H1 (cell line): ENCODE data around the gene SCAF11. TPM values are rescaled to one million over a fixed set of nuclear protein-coding genes. Genes with fewer than 3 reads are reported as not detected.

Source experiments
- CTBP2 ChIP-seq: IDR thresholded peaks from 2 replicates; pipeline ENCODE4 v1.7.0; 2011; ENCODE audit warnings: borderline replicate concordance, mild to moderate bottlenecking, moderate library complexity, mixed read lengths, low read length; ENCODE audit not compliant: insufficient read depth, insufficient read length
- GTF2F1 ChIP-seq: IDR thresholded peaks from 2 replicates; pipeline ENCODE4 v1.6.1; 2012; ENCODE audit warnings: low read depth, low read length, improper control_type of control experiment, borderline replicate concordance
- SIN3A ChIP-seq, 2 experiments: IDR thresholded peaks in 1 of 2; conservative IDR thresholded peaks in 1 of 2; 2 replicates each; pipeline ENCODE4 v1.6.1; 2011 to 2012; ENCODE audit warnings: low read length in 2 of 2, improper control_type of control experiment in 1 of 2, low read depth in 1 of 2, mild to moderate bottlenecking in 1 of 2
- polyA plus RNA-seq, 7 experiments: library from polyadenylated mRNA; depleted of rRNA in 3 of 7; stranded (reverse) in 5 of 7; unstranded in 2 of 7; fragments of >200 nt in 5 of 7; fragments of 200-250 nt in 2 of 7; gene quantifications; 1 replicate in 5 of 7; 2 replicates in 1 of 7; 4 replicates in 1 of 7; pipeline versions ENCODE4 v1.2.1 to v1.2.3, GENCODE V29; 2011 to 2013; ENCODE audit warnings: missing spikeins in 2 of 7, mixed read lengths in 2 of 7
- total RNA-seq: library from RNA; stranded (reverse); fragmentation: NEBNext Ultra II Directional; extraction: Animal tissue kit (Norgen Biotek cat#: 25700); gene quantifications from 2 replicates; pipeline ENCODE4 v1.2.1, GENCODE V29; 2021
- TF ChIP-seq, protein P1 (sequence below): IDR thresholded peaks from 2 replicates; pipeline ENCODE4 v1.6.1; 2012; ENCODE audit warnings: low read length, inconsistent platforms

SCAF11 gene
- total and polyA plus RNA-seq, 2 of the 8 experiments (the other 6 are each of a cell fraction or from before 2014, with no cell fraction given) = 15.1 to 77.8 TPM

DNA sequence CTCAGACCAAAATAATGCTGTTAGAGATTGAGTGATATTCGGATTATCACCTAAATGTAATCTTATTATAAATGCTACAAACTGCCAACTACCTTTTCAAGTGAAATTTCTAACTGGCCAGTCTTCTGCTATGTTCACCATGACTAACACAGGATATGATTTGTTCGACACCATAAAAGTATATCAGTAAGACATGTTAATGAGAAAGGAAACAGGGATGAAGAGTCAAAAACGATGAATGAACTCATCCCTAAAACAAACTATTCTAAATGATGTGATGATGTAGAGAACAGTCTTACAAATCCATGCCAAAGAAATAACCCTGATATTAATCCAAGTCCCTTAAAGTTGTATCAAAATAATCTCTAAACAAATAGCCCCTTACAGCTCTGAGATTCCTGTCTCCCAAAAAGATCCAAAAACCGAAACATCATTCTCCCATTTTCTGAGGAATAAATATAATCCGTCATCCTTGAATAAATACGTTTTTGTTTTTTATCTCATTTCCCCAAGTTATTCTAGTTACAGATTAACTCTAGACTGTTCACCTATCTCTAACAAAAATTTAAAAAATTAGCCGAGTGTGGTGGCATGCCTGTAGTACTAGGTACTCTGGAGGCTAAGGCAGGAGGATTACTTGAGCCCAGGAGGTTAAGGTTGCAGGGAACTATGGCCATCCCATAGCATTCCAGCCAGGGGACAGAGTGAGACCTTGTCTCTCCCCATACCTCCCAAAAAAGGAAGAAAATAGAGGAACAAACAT is 9.1 kb downstream of the SCAF11 start (continued):
- TF ChIP-seq SIN3A (conservative IDR thresholded peaks at IDR 0.05 in 1 of 2, IDR thresholded peaks at IDR 0.05 in 1 of 2; ENCODE audit: low read depth in 1 of 2, low read length in 2 of 2) (no peak), GTF2F1 (no peak), CTBP2 (no peak)
- TF ChIP-seq, protein P1, sequence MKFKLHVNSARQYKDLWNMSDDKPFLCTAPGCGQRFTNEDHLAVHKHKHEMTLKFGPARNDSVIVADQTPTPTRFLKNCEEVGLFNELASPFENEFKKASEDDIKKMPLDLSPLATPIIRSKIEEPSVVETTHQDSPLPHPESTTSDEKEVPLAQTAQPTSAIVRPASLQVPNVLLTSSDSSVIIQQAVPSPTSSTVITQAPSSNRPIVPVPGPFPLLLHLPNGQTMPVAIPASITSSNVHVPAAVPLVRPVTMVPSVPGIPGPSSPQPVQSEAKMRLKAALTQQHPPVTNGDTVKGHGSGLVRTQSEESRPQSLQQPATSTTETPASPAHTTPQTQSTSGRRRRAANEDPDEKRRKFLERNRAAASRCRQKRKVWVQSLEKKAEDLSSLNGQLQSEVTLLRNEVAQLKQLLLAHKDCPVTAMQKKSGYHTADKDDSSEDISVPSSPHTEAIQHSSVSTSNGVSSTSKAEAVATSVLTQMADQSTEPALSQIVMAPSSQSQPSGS = no peak
